ENCODE results near the gene PTPA. TPM values are rescaled to one million over a fixed set of nuclear protein-coding genes. Genes with fewer than 3 reads are reported as not detected.

PTPA gene
- total and polyA plus RNA-seq, 2 experiments from 2014 or later, result 60.9 to 72.3 TPM

DNA sequence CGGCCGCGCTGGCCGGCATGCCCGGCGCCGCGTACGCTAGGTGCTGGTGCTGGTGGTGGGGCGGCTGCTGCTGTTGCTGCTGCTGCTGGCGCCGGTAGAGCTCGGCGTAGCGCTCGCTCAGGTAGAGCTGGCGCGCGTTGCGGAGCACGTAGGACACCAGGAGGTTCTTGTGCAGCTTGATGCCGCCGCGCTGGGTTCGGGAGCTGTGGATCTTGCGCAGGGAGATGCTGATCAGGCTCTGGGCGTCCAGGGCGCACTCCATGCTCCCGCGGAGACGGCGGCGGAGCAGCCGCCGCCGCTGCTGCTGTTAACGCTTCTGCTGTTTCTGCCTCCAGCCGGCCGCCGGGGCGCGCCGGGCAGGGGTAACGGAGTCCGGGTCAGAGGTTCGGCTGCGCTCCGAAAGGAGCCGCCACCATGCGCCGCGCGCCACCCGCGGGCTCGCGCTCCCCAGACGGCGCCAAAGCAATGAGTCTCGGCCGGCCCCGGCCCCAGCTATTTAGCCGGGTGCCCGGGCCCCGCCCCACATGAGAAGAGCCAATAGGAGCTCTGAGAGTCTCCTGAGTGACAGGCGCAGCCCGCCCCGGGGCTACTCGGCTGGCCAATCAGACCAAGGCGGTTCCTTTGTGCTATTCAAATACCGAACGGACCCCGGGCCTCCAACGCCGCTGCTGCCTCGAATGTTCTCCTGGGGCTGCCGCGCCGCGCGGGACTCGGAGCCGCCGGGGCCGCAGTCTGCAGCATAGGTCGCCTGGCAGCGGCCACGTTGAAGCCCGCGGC, 66.8 kb downstream of the PTPA start, which contains the start of gene IER5L:
IER5L (minus strand) TSS at position 471 of the 777 bp plus-strand sequence; CDS start at position 262, 209 bp downstream.
- Histone ChIP-seq H3K36me3 (replicated peaks; ENCODE audit: insufficient read depth, low read depth) (no peaks in the 10 kb centered on the region), H4K20me1 (ENCODE audit: insufficient read depth, poor library complexity, severe bottlenecking) (no peaks in the 10 kb centered on the region), H3K27me3 (no peaks in the 10 kb centered on the region), H3K4me3 (peak within 1 kb of the TSS; percentile 94), H3K9me2 (replicated peaks; ENCODE audit: insufficient read depth) (no peaks in the 10 kb centered on the region), H3K27ac (peak within 1 kb of the TSS; percentile 99), H3K4me2 (peak within 1 kb of the TSS; percentile 94), H3K79me2 (peaks cover 14% of the 10 kb centered on the region), H3K9me3 (ENCODE audit: low read depth) (no peaks in the 10 kb centered on the region), H3K4me1 (ENCODE audit: insufficient read depth) (peaks cover 44% of the 10 kb centered on the region), H2AFZ (no peak within 1 kb of the TSS)
- DNase-seq (ENCODE audit: low spot score), result peak; percentile 99
- no peak for TF ChIP-seq EZH2phosphoT487 (IDR thresholded peaks at IDR 0.05; ENCODE audit: low read depth, severe bottlenecking, unreplicated experiment)
- WGBS (ENCODE audit: low lambda C conversion rate, missing lambda C conversion rate), result 1% methylated on average over 71 of the region's 90 CpGs

DNA sequence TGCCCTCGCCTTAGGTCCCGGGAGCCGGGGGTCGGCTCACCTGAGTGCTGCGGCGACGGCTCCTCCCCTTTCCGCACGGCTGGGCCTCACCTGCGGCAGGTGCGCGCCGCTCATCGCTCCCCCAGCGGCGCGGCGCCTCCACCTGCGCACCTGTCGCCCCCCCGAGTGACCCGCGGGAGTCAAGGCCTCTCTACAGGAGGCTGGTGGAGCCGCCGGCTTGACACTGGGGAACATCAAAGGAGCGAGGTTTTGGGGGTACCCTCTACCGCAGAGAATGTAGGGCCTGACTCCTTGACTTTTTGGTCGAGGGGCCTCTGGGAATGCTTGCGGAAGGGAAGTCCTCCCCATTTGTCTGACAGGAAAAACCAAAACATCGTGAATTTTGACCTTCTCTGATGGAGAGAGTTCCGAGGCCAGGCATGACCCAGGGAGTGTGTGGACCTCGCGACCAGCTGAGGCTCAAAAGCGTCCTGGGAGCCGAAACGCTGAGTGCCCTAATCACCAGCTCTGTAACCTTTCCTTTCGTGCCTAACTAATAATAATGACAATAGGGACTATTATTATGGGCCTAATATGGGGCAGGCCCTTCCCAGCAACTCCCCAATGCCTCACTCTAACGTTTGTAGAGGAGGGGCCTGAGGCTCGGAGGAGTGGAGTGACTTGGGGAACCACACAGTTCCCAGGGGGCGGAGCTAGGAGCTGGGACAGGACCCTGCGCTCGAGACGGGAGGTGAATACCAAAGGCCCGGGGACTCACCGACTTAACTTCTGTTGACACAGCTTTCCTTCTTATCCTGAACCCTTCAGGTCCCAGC, 67.6 kb downstream of the PTPA start:
- no peaks in the 10 kb centered on the region for H3K36me3 ChIP-seq (replicated peaks; ENCODE audit: insufficient read depth, low read depth)
- H4K20me1 ChIP-seq (ENCODE audit: insufficient read depth, poor library complexity, severe bottlenecking), result no peaks in the 10 kb centered on the region
- peak; percentile 90 for DNase-seq (ENCODE audit: low spot score)
- no peak for TF ChIP-seq EZH2phosphoT487 (IDR thresholded peaks at IDR 0.05; ENCODE audit: low read depth, severe bottlenecking, unreplicated experiment)
- no peak for TF ChIP-seq EZH2 (IDR thresholded peaks at IDR 0.05; ENCODE audit: borderline replicate concordance)
- TF ChIP-seq, protein P1, sequence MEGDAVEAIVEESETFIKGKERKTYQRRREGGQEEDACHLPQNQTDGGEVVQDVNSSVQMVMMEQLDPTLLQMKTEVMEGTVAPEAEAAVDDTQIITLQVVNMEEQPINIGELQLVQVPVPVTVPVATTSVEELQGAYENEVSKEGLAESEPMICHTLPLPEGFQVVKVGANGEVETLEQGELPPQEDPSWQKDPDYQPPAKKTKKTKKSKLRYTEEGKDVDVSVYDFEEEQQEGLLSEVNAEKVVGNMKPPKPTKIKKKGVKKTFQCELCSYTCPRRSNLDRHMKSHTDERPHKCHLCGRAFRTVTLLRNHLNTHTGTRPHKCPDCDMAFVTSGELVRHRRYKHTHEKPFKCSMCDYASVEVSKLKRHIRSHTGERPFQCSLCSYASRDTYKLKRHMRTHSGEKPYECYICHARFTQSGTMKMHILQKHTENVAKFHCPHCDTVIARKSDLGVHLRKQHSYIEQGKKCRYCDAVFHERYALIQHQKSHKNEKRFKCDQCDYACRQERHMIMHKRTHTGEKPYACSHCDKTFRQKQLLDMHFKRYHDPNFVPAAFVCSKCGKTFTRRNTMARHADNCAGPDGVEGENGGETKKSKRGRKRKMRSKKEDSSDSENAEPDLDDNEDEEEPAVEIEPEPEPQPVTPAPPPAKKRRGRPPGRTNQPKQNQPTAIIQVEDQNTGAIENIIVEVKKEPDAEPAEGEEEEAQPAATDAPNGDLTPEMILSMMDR (IDR thresholded peaks at IDR 0.05; ENCODE audit: poor library complexity), result no peak
- H3K79me2 ChIP-seq, result peaks cover 14% of the 10 kb centered on the region
- H3K27me3 ChIP-seq, result no peaks in the 10 kb centered on the region
- peak overlapping the region; percentile 95 for H3K27ac ChIP-seq
- H2AFZ ChIP-seq, result no peak overlapping the region
- no peaks in the 10 kb centered on the region for H3K9me2 ChIP-seq (replicated peaks; ENCODE audit: insufficient read depth)
- no peaks in the 10 kb centered on the region for H3K9me3 ChIP-seq (ENCODE audit: low read depth)
- H3K4me1 ChIP-seq (ENCODE audit: insufficient read depth), result peaks cover 45% of the 10 kb centered on the region
- H3K4me3 ChIP-seq, result no peak overlapping the region
- WGBS (ENCODE audit: low lambda C conversion rate, missing lambda C conversion rate), result 13% methylated on average over 37 of the region's 45 CpGs
- H3K4me2 ChIP-seq, result peak overlapping the region; percentile 74

DNA sequence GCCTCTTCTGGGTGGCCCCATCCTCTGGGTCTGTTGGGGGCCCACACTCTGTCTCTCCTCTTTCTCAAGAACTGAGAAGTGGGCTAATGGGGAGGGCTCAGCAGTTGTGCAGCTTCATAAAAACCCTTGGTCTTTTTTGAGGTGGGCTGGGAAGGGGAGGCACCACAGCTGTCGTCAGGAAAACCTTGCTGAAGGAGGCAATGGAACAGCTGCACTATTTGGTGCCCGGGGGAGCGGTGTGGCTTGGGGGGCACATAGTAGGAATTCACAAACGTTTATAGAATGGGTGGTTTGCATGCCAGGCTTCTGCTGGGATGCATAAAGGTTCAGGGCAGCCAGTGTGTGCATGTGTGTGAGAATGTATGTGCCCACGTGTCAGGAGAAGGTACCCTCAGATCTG, 70.0 kb downstream of the PTPA start:
- no peaks in the 10 kb centered on the region for H4K20me1 ChIP-seq (ENCODE audit: insufficient read depth, poor library complexity, severe bottlenecking)
- DNase-seq (ENCODE audit: low spot score), result no peak
- no peaks in the 10 kb centered on the region for H3K27me3 ChIP-seq
- no peaks in the 10 kb centered on the region for H3K36me3 ChIP-seq (replicated peaks; ENCODE audit: insufficient read depth, low read depth)
- TF ChIP-seq, protein P1 (IDR thresholded peaks at IDR 0.05; ENCODE audit: poor library complexity), result no peak
- TF ChIP-seq EZH2phosphoT487 (IDR thresholded peaks at IDR 0.05; ENCODE audit: low read depth, severe bottlenecking, unreplicated experiment) (no peak), EZH2 (IDR thresholded peaks at IDR 0.05; ENCODE audit: borderline replicate concordance) (no peak)
- H3K27ac ChIP-seq, result peak overlapping the region; percentile 95
- H3K9me2 ChIP-seq (replicated peaks; ENCODE audit: insufficient read depth), result no peaks in the 10 kb centered on the region
- H3K4me1 ChIP-seq (ENCODE audit: insufficient read depth), result peaks cover 57% of the 10 kb centered on the region
- no peak overlapping the region for H2AFZ ChIP-seq
- peak overlapping the region; percentile 35 for H3K4me2 ChIP-seq
- H3K4me3 ChIP-seq, result no peak overlapping the region
- H3K9me3 ChIP-seq (ENCODE audit: low read depth), result no peaks in the 10 kb centered on the region
- peaks cover 14% of the 10 kb centered on the region for H3K79me2 ChIP-seq
- WGBS (ENCODE audit: low lambda C conversion rate, missing lambda C conversion rate), result 72% methylated on average over 5 of the region's 5 CpGs

Measured in hepatocyte (in vitro differentiated cells).